Endothelial cell of umbilical vein (primary cell): Measurements from ENCODE around the gene ZNF415. TPM values are rescaled to one million over a fixed set of nuclear protein-coding genes. Genes with fewer than 3 reads are reported as not detected.

Source experiments
- BruUV-seq: library from RNA; stranded (reverse); fragments of 400-500 nt; replicated peaks from 2 replicates; lab custom pipeline; 2021; lab: Mats Ljungman, UMichigan
- CTCF ChIA-PET: fragments of 300-600, 350-600 bp; sonication (Branson Sonifier 250); formaldehyde crosslinking; loops from one replicate; lab custom pipeline; 2021; ENCODE audit warnings: antibody characterized with exemption, inconsistent platforms; lab: Charles Lee
- POLR2A ChIA-PET: fragments of 300-600, 350-600 bp; sonication (Branson Sonifier 250); formaldehyde crosslinking; loops from one replicate; lab custom pipeline; 2021; ENCODE audit warnings: antibody characterized with exemption, inconsistent platforms; lab: Charles Lee
- DNase-seq: peaks from one replicate; pipeline ENCODE4 v3.0.0-alpha.2; 2011; ENCODE audit warnings: low read depth, low spot score
- FAIRE-seq: peaks from 2 replicates; lab custom pipeline; 2011; peaks lifted over from hg19 to GRCh38; lab: Jason Lieb, UNC
- H2AFZ ChIP-seq: 2 replicates; pipeline ENCODE4 v1.6.0; 2012; ENCODE audit warnings: low read depth, low read length, control low read depth, inconsistent platforms
- H3K27ac ChIP-seq: 2 replicates; pipeline ENCODE4 v1.5.1; 2011; ENCODE audit warnings: low read depth, mild to moderate bottlenecking, control low read depth, low read length, moderate library complexity; ENCODE audit not compliant: insufficient read depth
- H3K27me3 ChIP-seq, 2 experiments: 2 replicates each; pipeline versions ENCODE4 v1.6.0 to v1.6.1; 2011; ENCODE audit warnings: low read length in 2 of 2, mixed read lengths in 1 of 2; ENCODE audit not compliant: control insufficient read depth in 2 of 2, insufficient read depth in 2 of 2
- H3K36me3 ChIP-seq, 2 experiments: 2 replicates in 1 of 2; 3 replicates in 1 of 2; pipeline ENCODE4 v1.5.1; 2011; ENCODE audit warnings: low read length in 2 of 2, mild to moderate bottlenecking in 1 of 2, moderate library complexity in 1 of 2; ENCODE audit not compliant: control insufficient read depth in 2 of 2, insufficient read depth in 2 of 2; ENCODE audit errors: extremely low read depth in 1 of 2
- H3K4me1 ChIP-seq: 3 replicates; pipeline ENCODE4 v1.5.1; 2011; ENCODE audit warnings: mild to moderate bottlenecking, low read length; ENCODE audit not compliant: control insufficient read depth, insufficient read depth; ENCODE audit errors: extremely low read depth
- H3K4me2 ChIP-seq: 2 replicates; pipeline ENCODE4 v1.6.1; 2011; ENCODE audit warnings: low read length, control low read depth, mixed read lengths; ENCODE audit not compliant: insufficient read depth
- H3K4me3 ChIP-seq, 3 experiments: fragments of 200-600 bp in 1 of 3; sonication (generic), shearing (Covaris generic) in 1 of 3; replicated peaks in 1 of 3; 2 replicates each; pipeline ENCODE4 v1.5.1; 2011 to 2016; ENCODE audit warnings: control low read depth in 3 of 3, low read length in 3 of 3, mild to moderate bottlenecking in 2 of 3, inconsistent platforms in 1 of 3, low read depth in 1 of 3, moderate library complexity in 1 of 3; ENCODE audit not compliant: insufficient read depth in 1 of 3
- H3K79me2 ChIP-seq: 2 replicates; pipeline ENCODE4 v1.6.0; 2012; ENCODE audit warnings: low read length, inconsistent platforms; ENCODE audit not compliant: control insufficient read depth, insufficient read depth
- H3K9ac ChIP-seq: replicated peaks from 2 replicates; pipeline ENCODE3; 2011; ENCODE audit warnings: low read length, control low read depth; ENCODE audit not compliant: insufficient read depth; ENCODE audit errors: extremely low read depth
- H3K9me1 ChIP-seq: replicated peaks from 3 replicates; pipeline ENCODE4 v1.6.0; 2011; ENCODE audit warnings: mild to moderate bottlenecking, low read length; ENCODE audit not compliant: control insufficient read depth, insufficient read depth; ENCODE audit errors: extremely low read depth
- H3K9me3 ChIP-seq: replicated peaks from 2 replicates; pipeline ENCODE4 v1.5.1; 2012; ENCODE audit warnings: low read length, inconsistent platforms; ENCODE audit not compliant: control insufficient read depth, insufficient read depth
- H4K20me1 ChIP-seq: replicated peaks from 2 replicates; pipeline ENCODE3; 2011; ENCODE audit warnings: mild to moderate bottlenecking, low read length; ENCODE audit not compliant: control insufficient read depth, insufficient read depth; ENCODE audit errors: extremely low read depth
- CTCF ChIP-seq, 2 donors: IDR thresholded peaks; 1 replicate in 1 of 2; 2 replicates in 1 of 2; pipeline ENCODE4 v1.5.1; 2011; ENCODE audit warnings: low read length in 2 of 2, mild to moderate bottlenecking in 2 of 2, moderate library complexity in 2 of 2, control low read depth in 1 of 2, inconsistent platforms in 1 of 2, low read depth in 1 of 2; ENCODE audit not compliant: insufficient read depth in 1 of 2; ENCODE audit errors: extremely low read depth in 1 of 2
- EZH2 ChIP-seq: IDR thresholded peaks from 2 replicates; pipeline ENCODE4 v1.6.1; 2012; ENCODE audit warnings: borderline replicate concordance, low read depth, mild to moderate bottlenecking, moderate library complexity, low read length, inconsistent platforms; ENCODE audit not compliant: severe bottlenecking
- GATA2 ChIP-seq: IDR thresholded peaks from 2 replicates; pipeline ENCODE4 v1.7.0; 2011; ENCODE audit warnings: low read depth, mild to moderate bottlenecking, moderate library complexity, mixed read lengths, low read length; ENCODE audit not compliant: insufficient read length, insufficient read depth
- JUN ChIP-seq: IDR thresholded peaks from 2 replicates; pipeline ENCODE4 v1.6.1; 2011; ENCODE audit warnings: borderline replicate concordance, low read depth; ENCODE audit not compliant: insufficient read length, insufficient read depth
- MAX ChIP-seq: IDR thresholded peaks from 2 replicates; pipeline ENCODE4 v1.6.1; 2011; ENCODE audit not compliant: insufficient read depth, insufficient read length
- MYC ChIP-seq: IDR thresholded peaks from one replicate; pipeline ENCODE4 v1.6.1; 2011; ENCODE audit warnings: mild to moderate bottlenecking, low read depth, low read length
- POLR2A ChIP-seq: IDR thresholded peaks from 2 replicates; pipeline ENCODE4 v1.6.1; 2012; ENCODE audit warnings: low read depth, mild to moderate bottlenecking, control low read depth, low read length
- dilution Hi-C: fragments of 300-500 bp; cut with MboI; formaldehyde crosslinking; loops from one replicate; pipeline ENCODE4 v1.15.0; 2019; ENCODE audit warnings: low sequenced_read_pairs; ENCODE audit not compliant: extremely low pct_ligation_motif_present
- intact Hi-C: fragments of 100-400 bp; cut with micrococcal nuclease; formaldehyde crosslinking; loops from one replicate; pipeline ENCODE4 v1.10.0; 2022
- polyA plus RNA-seq, 4 experiments: library from polyadenylated mRNA; depleted of rRNA in 3 of 4; stranded (reverse) in 3 of 4; unstranded in 1 of 4; fragments of >200 nt; gene quantifications; 2 replicates each; pipeline versions ENCODE4 v1.2.1 to v1.2.3, GENCODE V29; 2011 to 2012; ENCODE audit warnings: missing spikeins in 1 of 4
- total RNA-seq: library from RNA; stranded (reverse); gene quantifications from 2 replicates; pipeline ENCODE4 v1.2.3, GENCODE V29; 2021

ZNF415 gene
- total and polyA plus RNA-seq, 2 donors (not counting 3 experiments of a cell fraction or from before 2014, with no cell fraction given): 0.48 to 0.69 TPM

GRCh38 chr19:53182202-53182601 lies 49.5 kb upstream of the ZNF415 start:
- Histone ChIP-seq H3K9ac (no peak overlapping the region), H3K4me2 (no peak overlapping the region), H3K79me2 (no peaks in the 10 kb centered on the region), H3K9me1 (no peaks in the 10 kb centered on the region), H3K9me3 (no peaks in the 10 kb centered on the region), H3K4me3 (no peak overlapping the region), H4K20me1 (no peaks in the 10 kb centered on the region), H3K36me3 (no peaks in the 10 kb centered on the region), H3K27me3 (no peaks in the 10 kb centered on the region), H3K27ac (no peak overlapping the region), H2AFZ (no peak overlapping the region), H3K4me1 (no peaks in the 10 kb centered on the region)
- FAIRE-seq: no peak
- ChIA-PET CTCF (interaction anchor here (6.2 kb wide), 1 partner anchor 105 kb away, joined by 26 read pairs; no protein-coding TSS in a partner anchor), POLR2A (no interaction called here)
- no peak for DNase-seq
- no TSS peak for BruUV-seq
- intact Hi-C loops: no loop called here
- dilution Hi-C loops: no loop called here
- TF ChIP-seq EZH2: no peak
- TF ChIP-seq MYC: no peak
- TF ChIP-seq JUN: no peak
- TF ChIP-seq CTCF (IDR thresholded peaks at IDR 0.05; ENCODE audit: extremely low read depth in 1 of 2, insufficient read depth in 1 of 2, low read depth in 1 of 2, low read length in 2 of 2): no peak
- TF ChIP-seq POLR2A: no peak
- TF ChIP-seq GATA2: no peak
- TF ChIP-seq MAX: no peak
